Psoas muscle (tissue), 8 donors: Measurements from ENCODE around the gene MRPS14. TPM values are rescaled to one million over a fixed set of nuclear protein-coding genes. Genes with fewer than 3 reads are reported as not detected.

ENCODE experiments used
- ATAC-seq, 4 donors: fragments of 200-7000 bp; cut with Tn5 transposase; one replicate each; pipeline ENCODE4 v1.9.1; 2020; ENCODE audit warnings: moderate library complexity in 3 of 4, mild to moderate bottlenecking in 2 of 4
- DNase-seq, 2 donors: peaks; one replicate each; pipeline ENCODE4 v3.0.0-alpha.2; 2020
- H3K27ac ChIP-seq: fragments of 200-600 bp; one replicate; pipeline ENCODE4 v1.8.0; 2022
- H3K27me3 ChIP-seq, 3 donors: fragments of 200-600 bp in 1 of 3; one replicate each; pipeline versions ENCODE4 v1.6.1 to v1.8.0; 2013 to 2022; ENCODE audit warnings: low read length in 2 of 3, mild to moderate bottlenecking in 2 of 3, moderate library complexity in 1 of 3; ENCODE audit not compliant: insufficient read depth in 3 of 3
- H3K36me3 ChIP-seq, 2 donors: fragments of 200-600 bp in 1 of 2; one replicate each; pipeline versions ENCODE4 v1.6.1 to v1.8.0; 2013 to 2022; ENCODE audit warnings: low read depth in 1 of 2, mild to moderate bottlenecking in 1 of 2, moderate library complexity in 1 of 2; ENCODE audit not compliant: insufficient read depth in 1 of 2
- H3K4me1 ChIP-seq: fragments of 200-600 bp; one replicate; pipeline ENCODE4 v1.8.0; 2022
- H3K4me3 ChIP-seq: fragments of 200-600 bp; one replicate; pipeline ENCODE4 v1.8.0; 2022; ENCODE audit warnings: mild to moderate bottlenecking
- H3K9me3 ChIP-seq: fragments of 200-600 bp; one replicate; pipeline ENCODE4 v1.8.0; 2022
- CTCF ChIP-seq: fragments of 200-600 bp; IDR thresholded peaks from one replicate; pipeline ENCODE4 v1.8.0; 2022; ENCODE audit warnings: antibody characterized with exemption
- WGBS, 3 donors: extraction: QIAGEN DNeasy Blood & Tissue Kit; methylation state at CpG; one replicate each; pipeline versions ENCODE4 v1.1.6 to v1.1.7; 2013; 5-methylcytosine and 5-hydroxymethylcytosine counted together
- intact Hi-C, 2 donors: fragments of 100-400 bp; cut with DNase I; formaldehyde crosslinking; loops; one replicate each; pipeline versions ENCODE4 v1.11.0 to v1.14.2; 2022
- polyA plus RNA-seq, 3 donors: library from polyadenylated mRNA; stranded (reverse); fragments of 200-250 nt; gene quantifications; one replicate each; pipeline ENCODE4 v1.2.3, GENCODE V29; 2013
- total RNA-seq, 4 donors: library from RNA; stranded (reverse); fragmentation: NEBNext Ultra II Directional in 2 of 4; extraction: Animal tissue kit (Norgen Biotek cat#: 25700) in 2 of 4; gene quantifications; one replicate each; pipeline versions ENCODE4 v1.2.1 to v1.2.4, GENCODE V29; 2021 to 2023
- donor health status: healthy with polysubstance abuse.
- donor health status: DM: no; HTN: no; CAD: no; lungs with moderate emphysema.
- donor health status: Bipolar disorder and iron deficiency.
- donor health status: healthy.
- donor health status: DM: yes; HTN: yes; CAD: no.
- donor health status: DM: no; HTN: no; CAD: no.
- donor health status: DM: no; HTN: no; CAD: no.
- donor health status: DM: yes; HTN: yes; CAD: no.

Gene MRPS14
- total and polyA plus RNA-seq, 7 donors: 21.6 to 40.7 (median 26.0) TPM

DNA sequence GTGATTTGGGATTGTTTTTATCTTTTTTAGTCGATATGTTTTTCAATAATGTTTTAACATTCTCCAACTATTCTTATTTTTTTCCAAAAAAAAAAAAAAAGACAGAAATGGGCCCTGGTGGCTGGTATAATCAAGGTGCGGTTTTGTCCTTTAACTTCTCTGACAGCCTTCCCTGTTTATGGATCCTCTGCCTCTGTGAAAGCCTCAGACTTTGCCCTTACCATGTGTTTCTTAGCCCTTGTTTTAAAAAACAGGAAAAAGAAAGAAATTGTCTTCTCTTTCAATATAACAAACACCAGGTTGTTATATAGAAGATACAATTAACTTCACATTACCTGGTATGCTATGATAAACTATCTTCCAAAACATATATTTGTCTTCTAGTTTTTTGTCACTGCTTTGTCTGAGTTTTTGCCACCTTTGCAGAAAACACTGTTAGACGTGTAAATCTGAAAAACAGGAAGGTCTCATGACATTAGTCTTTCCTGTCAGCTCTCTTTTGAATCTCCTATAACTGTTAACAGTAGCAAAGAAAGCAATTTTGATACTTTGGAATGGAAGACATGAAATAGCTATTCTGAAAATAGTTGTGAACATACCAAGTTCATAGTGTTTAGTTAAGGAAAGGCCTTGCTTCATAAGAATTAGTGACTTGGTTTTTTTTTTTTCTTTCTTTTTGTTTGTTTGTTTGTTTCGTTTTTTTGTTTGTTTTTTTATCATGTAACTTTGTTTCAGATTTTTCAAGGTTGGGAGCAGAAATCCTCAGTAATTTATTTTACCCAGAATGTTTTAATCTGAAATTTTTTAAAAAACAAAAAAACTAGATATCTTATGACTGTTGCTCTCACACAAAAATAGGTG is 55.1 kb downstream of the MRPS14 start:
- TF ChIP-seq CTCF: no peak
- DNase-seq (no peak), ATAC-seq (no peak)
- WGBS, 3 donors: 81 to 87% (median 84%) methylated on average over 4 of the region's 4 CpGs
- Histone ChIP-seq H3K4me3 (no peak overlapping the region), H3K9me3 (no peaks in the 10 kb centered on the region), H3K36me3 (no peaks in the 10 kb centered on the region), H3K4me1 (peaks cover 25% of the 10 kb centered on the region), H3K27me3 (no peaks in the 10 kb centered on the region), H3K27ac (no peak overlapping the region)
- intact Hi-C loops: no loop called here

GRCh38 chr1:174966008-174966572 is 57.1 kb downstream of the MRPS14 start:
- H3K27ac ChIP-seq: no peak overlapping the region
- H3K27me3 ChIP-seq: no peaks in the 10 kb centered on the region
- no peaks in the 10 kb centered on the region for H3K36me3 ChIP-seq
- no peak for TF ChIP-seq CTCF
- intact Hi-C loops: no loop called here
- H3K9me3 ChIP-seq: no peaks in the 10 kb centered on the region
- H3K4me3 ChIP-seq: no peak overlapping the region
- no peak for ATAC-seq
- 53 to 70% (median 68%) methylated on average over 1 of the region's 1 CpG for WGBS, 3 donors
- H3K4me1 ChIP-seq: peaks cover 25% of the 10 kb centered on the region
- DNase-seq: no peak

DNA sequence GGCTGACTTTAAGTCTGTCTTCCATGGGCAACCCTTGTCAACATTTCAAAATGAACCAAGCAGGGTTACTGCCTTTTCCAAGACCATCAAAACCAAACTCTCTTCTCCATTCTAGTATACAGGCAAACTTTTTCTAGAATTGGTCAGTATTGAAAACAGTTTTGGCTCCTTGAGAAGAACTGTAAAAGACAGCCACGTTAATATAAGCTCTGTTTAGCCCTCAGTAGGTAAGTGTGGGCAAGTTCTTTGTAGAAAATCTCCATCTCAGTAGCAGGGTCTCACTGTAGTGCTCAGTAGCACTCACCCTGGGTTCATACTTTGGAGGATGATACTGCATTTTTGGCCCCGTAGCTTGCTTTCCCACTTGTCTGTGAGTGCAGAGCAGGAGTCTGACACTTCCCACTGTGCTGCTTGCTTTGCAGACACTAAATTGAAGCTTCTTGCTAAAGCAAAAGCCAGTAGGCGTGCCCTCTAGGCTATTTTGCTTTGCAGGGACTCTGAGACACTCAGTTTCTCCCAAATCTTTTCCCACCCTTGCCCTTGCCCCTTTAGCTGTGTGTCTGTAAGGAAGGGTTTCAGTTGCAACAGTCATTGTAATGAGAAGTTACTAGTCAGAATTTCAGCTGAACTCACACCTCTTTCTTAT is 57.7 kb downstream of the MRPS14 start:
- ATAC-seq: peak in 1 of 4 donors; percentile 24
- H3K4me1 ChIP-seq: peaks cover 25% of the 10 kb centered on the region

DNA sequence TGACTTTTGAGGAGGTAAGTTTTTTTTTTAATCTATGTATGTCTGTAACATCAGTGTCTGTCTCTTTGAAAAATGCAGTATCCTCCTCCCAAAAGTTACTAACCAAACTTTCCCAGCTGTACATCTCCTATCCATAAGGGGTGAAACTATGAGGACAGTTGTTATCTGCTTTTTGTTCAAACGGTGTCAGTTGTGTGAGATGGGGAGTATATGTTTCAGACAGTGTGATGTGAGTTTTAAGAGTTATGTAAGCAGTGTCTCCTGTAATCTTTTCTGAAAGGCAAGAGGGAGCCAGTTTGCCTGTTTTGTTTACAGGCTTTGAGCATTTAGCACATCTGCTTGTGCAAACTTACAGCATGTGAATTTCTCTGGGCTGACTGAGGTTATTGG is 58.3 kb downstream of the MRPS14 start:
- Histone ChIP-seq H3K36me3 (no peaks in the 10 kb centered on the region), H3K27ac (peak overlapping the region; percentile 56), H3K4me1 (peaks cover 25% of the 10 kb centered on the region), H3K9me3 (no peaks in the 10 kb centered on the region), H3K4me3 (no peak overlapping the region), H3K27me3 (no peaks in the 10 kb centered on the region)
- WGBS, 3 donors: 36 to 54% (median 47%) methylated on average over 1 of the region's 1 CpG
- ATAC-seq: peak in 1 of 4 donors; percentile 26
- intact Hi-C loops: no loop called here
- DNase-seq: no peak
- TF ChIP-seq CTCF: no peak

More for the DNA sequence above, 57.7 kb downstream of the MRPS14 start:
- intact Hi-C loops: no loop called here
- no peak overlapping the region for H3K4me3 ChIP-seq
- 54 to 64% (median 59%) methylated on average over 3 of the region's 3 CpGs for WGBS, 3 donors
- no peaks in the 10 kb centered on the region for H3K27me3 ChIP-seq
- no peaks in the 10 kb centered on the region for H3K9me3 ChIP-seq
- no peak for DNase-seq
- no peak for TF ChIP-seq CTCF
- H3K27ac ChIP-seq: peak overlapping the region; percentile 56
- no peaks in the 10 kb centered on the region for H3K36me3 ChIP-seq
